GM19043 (cell line): ENCODE data around the gene NMRK2.
"Not testable (repeated sequence)": the region's sequence is repeated elsewhere in the genome, so short reads cannot be mapped to it uniquely, and the experiment has no call there.

ENCODE experiments used
- ATAC-seq: cut with Tn5 transposase; IDR thresholded peaks from one replicate; pipeline ENCODE4 v1.9.1; 2021; ENCODE audit warnings: low read depth; ENCODE audit not compliant: unreplicated experiment

The NMRK2 gene

GRCh38 chr19:3963458-3964255 lies 30.8 kb downstream of the NMRK2 start:
- no peak for ATAC-seq

DNA sequence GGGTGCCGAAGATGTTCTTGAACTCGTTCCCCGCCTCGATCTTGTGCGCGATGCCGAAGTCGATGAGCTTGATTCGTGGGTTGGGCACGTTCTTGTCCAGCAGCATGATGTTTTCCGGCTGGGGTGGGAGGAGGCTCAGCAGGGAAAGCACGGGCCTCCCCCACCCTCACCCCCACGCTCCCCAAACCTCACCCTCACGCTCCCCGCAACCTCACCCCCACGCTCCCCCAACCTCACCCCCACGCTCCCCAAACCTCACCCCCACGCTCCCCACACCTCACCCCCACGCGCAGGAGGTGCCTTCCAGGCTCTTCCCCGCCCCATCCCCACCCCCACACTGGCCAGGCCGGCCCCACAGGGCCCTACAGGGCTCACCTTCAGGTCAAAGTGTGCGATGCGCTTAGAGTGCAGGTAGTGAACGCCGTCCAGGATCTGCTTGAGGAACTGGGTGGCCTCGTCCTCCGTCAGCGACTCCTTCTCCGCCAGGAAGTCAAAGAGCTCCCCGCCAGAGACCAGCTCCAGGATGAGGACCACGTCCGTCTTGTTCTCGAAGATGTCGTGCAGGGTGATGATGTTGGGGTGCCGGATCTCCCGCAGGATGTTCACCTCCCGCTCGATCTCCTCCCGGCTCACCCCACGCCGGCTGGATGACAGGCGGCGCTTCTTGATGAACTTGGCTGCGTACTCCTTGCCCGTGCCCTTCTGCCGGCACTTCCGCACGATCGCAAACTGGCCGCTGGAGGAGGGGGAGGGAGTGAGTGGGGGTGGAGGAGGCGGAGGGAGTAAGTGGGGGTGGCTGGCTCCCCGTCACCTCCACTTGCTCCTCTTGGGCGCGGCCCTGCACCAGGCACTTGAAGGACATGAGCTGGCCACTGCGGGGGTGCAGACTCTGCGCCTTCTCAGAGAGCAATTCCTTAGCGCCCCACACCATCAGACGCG lies 31.7 kb downstream of the NMRK2 start:
- no peak for ATAC-seq

GRCh38 chr19:3966051-3967017 lies 33.5 kb downstream of the NMRK2 start:
- ATAC-seq: no peak

DNA sequence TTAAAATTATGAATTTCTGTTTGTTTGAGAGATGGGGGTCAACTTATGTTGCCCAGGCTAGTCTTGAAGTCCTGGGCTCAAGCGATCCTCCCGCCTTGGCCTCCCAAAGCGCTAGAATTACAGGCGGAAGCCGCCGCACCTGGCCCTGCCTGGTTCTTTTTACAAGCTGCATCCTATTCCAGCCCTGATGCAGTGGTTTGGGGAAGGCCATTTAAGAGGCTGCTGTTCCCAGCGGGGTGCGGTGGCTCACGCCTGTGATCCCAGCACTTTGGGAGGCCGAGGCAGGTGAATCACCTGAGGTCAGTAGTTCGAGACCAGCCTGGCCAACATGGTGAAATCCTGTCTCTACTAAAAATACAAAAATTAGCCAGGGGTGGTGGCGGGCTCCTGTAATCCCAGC lies 35.1 kb downstream of the NMRK2 start:
- ATAC-seq: not testable (repeated sequence)

DNA sequence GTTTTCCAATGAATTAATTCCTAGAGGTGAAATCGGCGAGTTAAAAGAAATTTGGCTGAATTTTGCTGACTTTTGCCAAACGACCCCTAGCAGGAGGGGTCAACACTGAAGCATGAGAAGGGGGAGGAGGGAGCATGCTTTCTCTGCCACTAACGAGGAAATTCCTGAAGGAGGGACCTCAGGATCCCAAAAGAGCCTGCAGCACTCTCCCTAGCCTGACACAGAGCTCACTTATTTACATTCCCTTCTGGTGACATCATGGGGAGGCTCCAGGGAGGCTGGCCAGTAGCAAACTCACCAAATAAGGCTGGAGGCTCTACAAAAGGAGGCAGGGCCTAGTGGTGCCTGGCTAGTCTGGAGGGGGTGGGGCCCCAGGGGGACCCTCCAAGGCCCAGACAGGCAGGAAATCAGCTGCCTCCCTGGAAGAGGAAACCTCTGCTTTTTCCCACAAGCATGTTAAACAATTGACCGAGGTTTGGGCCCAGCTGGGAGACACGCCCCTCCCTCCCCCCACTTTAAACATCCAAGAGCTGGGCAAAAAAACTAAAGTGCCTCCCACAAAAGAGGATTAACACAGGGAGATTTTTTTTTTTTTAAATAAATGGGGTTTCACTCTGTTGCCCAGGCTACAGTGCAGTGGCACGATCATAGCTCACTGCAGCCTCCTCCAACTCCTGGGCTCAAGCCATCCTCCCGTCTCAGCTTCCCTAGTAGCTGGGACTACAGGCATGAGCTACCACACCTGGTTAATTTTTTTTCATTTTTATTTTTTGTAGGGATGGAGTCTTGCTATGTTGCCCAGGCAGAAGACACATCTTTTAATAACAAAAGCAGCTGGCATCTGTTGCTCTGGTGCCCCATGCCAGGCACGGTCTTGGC lies 35.9 kb downstream of the NMRK2 start:
- no peak for ATAC-seq

GRCh38 chr19:3969435-3970312 lies 36.8 kb downstream of the NMRK2 start:
- ATAC-seq: no peak

GRCh38 chr19:3970313-3970807 lies 37.5 kb downstream of the NMRK2 start:
- ATAC-seq: no peak

- peak; percentile 92 for ATAC-seq
These were observed 38.1 kb downstream of the NMRK2 start, which contains the start of gene DAPK3 for GRCh38 chr19:3970808-3971598. Gene DAPK3, minus strand, starts transcription at chr19:3971099. Its CDS starts 1,364 bp downstream, at chr19:3969735.

DNA sequence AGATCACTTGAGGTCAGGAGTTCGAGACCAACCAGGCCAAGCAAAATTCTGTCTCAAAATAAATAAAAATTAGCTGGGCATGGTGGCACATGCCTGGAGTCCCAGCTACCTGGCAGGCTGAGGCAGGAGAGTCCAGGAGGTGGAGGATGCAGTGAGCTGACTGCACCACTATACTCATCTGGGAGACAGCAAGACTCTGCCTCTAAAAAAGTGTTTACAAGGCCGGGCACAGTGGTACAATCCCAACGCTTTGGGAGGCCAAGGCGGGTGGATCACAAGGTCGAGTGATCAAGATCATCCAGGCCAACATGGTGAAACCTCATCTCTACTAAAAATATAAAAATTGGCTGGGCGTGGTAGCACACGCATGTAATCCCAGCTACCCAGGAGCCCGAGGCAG lies 42.3 kb downstream of the NMRK2 start:
- ATAC-seq: no peak

DNA sequence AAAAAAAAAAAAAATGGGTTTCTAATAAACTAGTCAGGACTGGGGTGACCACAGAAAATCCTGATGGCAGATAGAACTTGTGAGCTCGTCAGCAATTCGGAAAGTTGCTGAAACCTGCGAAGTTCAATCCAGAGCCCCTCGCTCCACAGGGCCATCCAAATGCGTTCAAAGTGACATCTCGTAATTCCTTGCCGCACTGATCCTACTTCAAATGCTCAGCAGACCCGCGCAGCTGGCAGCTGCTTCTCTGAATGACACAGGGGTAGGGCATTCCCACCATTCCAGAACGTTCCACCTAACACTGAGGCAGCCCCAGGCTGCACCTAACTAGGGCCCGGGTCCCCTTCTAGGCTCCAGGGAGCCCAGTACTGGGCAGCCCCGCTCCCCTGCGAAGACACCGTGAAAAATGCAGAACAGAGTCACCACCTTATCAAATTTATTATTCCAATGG lies 42.8 kb downstream of the NMRK2 start:
- ATAC-seq: no peak

DNA sequence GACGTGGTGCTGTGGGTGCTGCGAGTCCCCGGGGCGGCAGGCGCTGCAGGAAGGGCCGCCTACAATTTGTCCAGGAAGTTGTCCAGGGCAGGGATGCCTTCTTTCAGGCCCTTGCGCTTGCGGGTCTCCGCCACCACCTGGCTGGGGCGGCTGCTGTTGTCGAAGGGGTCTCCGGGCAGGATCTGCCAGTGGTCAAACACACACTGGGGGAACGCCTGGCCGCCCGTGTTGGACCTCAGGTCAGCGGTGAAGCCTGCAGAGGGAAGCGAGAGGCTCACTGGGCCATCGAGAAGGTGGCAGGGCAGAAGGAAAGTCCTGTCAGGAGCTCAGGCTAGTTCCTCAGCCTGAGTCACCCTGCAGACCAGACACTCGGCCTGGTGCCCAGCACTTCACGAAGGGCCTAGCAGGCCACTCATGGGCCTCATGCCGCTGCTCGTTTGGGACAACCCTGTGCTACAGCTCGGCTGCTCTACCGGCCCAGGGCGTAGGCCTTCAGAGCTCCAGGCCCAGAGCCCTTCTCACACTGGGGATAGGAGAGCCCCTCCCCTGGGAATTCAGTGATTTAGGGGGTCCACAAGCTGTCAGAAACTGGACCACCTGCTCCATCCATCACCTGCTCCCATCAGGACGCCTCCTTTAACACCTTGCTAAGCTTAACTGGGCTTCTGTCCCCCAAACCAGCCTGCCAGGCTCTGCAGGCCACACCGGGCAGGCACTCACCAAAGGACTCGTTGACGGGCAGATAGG lies 43.8 kb downstream of the NMRK2 start:
- ATAC-seq: no peak

DNA sequence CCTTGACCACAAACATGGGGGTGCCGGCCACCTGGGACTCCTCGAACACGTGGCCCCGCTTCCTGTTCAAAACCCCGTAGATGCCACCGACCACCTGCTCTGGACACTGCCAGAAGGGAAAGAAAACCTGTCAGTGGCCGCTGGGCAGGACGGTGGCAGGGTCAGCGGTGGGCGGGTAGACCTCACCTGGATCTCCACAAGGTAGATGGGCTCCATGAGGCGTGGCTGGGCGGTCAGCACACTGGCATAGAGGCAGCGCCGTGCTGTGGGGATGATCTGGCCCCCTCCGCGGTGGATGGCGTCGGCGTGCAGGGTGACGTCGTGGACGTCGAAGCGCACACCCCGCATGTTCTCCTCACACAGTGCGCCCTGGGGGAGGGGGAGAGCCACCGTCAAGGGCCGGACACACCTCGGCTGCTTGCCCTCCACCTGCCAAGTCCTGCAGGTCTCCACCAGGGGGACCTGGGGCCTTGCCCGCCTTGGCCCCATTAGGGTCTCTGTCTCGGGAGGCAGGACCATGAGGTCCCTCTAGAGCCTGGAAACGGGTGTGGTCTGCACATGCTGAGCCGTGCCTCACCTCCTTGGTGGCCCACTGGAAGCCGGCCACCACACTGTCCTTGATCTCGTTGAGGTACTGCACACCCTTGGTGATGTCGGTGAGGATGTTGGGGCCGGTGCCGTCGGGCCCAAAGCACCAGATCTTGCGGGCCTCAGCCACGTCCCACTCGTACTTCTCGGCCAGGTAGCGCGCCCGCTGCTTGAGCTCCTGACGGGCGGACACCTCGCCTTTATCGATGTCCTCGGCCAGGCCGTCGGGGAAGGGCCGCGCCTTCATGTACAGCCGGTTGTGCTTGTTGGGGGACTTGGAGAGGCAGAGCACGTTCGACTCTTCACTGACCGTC lies 44.6 kb downstream of the NMRK2 start:
- ATAC-seq: no peak

- no peak for ATAC-seq
These were observed 45.3 kb downstream of the NMRK2 start for GRCh38 chr19:3978145-3978544.

DNA sequence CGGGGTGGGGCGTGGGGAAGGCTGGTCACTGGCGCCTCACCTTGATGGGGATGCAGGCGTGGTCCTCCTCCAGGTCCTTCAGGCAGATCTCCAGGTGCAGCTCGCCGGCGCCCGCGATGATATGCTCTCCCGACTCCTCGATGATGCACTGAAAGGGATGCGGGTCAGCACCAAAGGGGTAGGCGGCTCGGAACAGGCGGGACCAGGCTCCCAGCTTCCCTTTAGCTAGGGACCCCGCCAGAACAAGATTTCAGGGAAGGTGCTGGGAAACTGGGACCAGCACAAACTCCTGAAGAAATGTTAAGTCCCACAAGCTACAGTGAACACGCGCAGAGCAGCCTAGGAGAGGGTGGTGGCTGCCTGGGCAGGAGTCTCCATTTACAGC lies 46.4 kb downstream of the NMRK2 start:
- ATAC-seq: no peak

DNA sequence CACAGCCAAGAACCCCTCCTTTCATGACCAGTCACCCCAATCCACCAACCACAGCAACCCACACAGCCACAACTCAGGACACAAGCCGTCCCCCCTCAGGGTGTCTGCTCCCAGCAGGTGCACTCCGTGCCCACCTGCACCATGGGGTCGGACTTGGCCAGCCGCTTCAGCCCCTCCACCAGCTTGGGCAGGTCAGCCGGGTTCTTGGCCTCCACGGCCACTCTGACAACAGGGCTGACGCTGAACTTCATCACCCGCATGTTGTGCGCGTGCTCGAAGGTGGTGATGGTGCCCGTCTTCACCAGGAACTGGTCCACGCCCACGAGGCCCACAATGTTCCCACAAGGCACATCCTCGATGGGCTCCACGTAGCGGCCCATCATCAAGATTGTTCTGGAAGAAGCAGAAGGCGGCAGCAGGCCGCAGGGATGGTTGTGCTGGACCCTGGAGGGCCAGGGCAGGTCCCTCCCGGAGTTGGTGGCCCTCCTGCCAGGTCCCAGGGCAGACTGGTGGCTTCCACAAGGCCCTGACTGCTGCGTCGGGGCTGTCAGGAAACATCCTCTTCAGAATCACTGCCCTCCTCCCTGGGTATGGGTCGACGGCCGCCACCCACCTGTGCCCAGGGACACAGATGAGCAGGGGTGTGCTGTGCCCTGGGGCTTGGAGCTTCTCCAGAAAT lies 46.9 kb downstream of the NMRK2 start:
- ATAC-seq: no peak
